IMR-90 (cell line): Measurements from ENCODE around the gene FBXL14. TPM values are rescaled to one million over a fixed set of nuclear protein-coding genes. Genes with fewer than 3 reads are reported as not detected.

ENCODE experiments used
- ATAC-seq: fragments of 200-7000 bp; cut with Tn5 transposase; 2 replicates; pipeline ENCODE4 v1.9.1; 2020; ENCODE audit warnings: low read depth, mild to moderate bottlenecking, moderate library complexity
- BruUV-seq: library from RNA; stranded (reverse); fragments of 400-500 nt; replicated peaks from 2 replicates; lab custom pipeline; 2021; lab: Mats Ljungman, UMichigan
- CTCF ChIA-PET: fragments of 300-600 bp; formaldehyde crosslinking; extraction: SDS; loops from one replicate; lab custom pipeline; 2021; ENCODE audit warnings: antibody characterized with exemption; lab: Yijun Ruan, JAX
- POLR2A ChIA-PET: fragments of 300-600 bp; sonication (Branson Sonifier 250); formaldehyde crosslinking; loops from one replicate; lab custom pipeline; 2022; ENCODE audit warnings: antibody characterized with exemption; ENCODE audit not compliant: unreplicated experiment; lab: Charles Lee
- DNase-seq: peaks from one replicate; pipeline ENCODE4 v3.0.0; 2013
- H2AFZ ChIP-seq: replicated peaks from 2 replicates; pipeline ENCODE3; 2013; ENCODE audit warnings: low read length, mild to moderate bottlenecking; ENCODE audit not compliant: poor library complexity
- H2AK5ac ChIP-seq: 2 replicates; pipeline ENCODE4 v1.6.1; 2013; ENCODE audit warnings: low read depth, low read length, inconsistent platforms
- H2AK9ac ChIP-seq: replicated peaks from 2 replicates; pipeline ENCODE3; 2013; ENCODE audit warnings: mild to moderate bottlenecking, low read depth, low read length, moderate library complexity; ENCODE audit not compliant: poor library complexity
- H2BK120ac ChIP-seq: 2 replicates; pipeline ENCODE4 v1.6.1; 2013; ENCODE audit warnings: low read depth, low read length, inconsistent platforms
- H2BK15ac ChIP-seq: 3 replicates; pipeline ENCODE4 v1.6.1; 2013; ENCODE audit warnings: low read depth, low read length, inconsistent platforms
- H2BK20ac ChIP-seq: 2 replicates; pipeline ENCODE4 v1.6.1; 2013; ENCODE audit warnings: low read depth, mild to moderate bottlenecking, inconsistent platforms, low read length, moderate library complexity
- H2BK5ac ChIP-seq: 2 replicates; pipeline ENCODE4 v1.6.1; 2013; ENCODE audit warnings: mild to moderate bottlenecking, low read depth, low read length, inconsistent platforms; ENCODE audit not compliant: poor library complexity, severe bottlenecking
- H3K14ac ChIP-seq: replicated peaks from 2 replicates; pipeline ENCODE4 v1.6.1; 2013; ENCODE audit warnings: low read depth, low read length, inconsistent platforms
- H3K18ac ChIP-seq: 2 replicates; pipeline ENCODE4 v1.6.1; 2013; ENCODE audit warnings: low read depth, low read length, control low read depth
- H3K23ac ChIP-seq: 2 replicates; pipeline ENCODE4 v1.6.1; 2013; ENCODE audit warnings: low read depth, low read length, inconsistent platforms
- H3K27ac ChIP-seq: 2 replicates; pipeline ENCODE4 v1.5.1; 2013; ENCODE audit warnings: mild to moderate bottlenecking, control low read depth, low read length; ENCODE audit not compliant: insufficient read depth
- H3K27me3 ChIP-seq: 2 replicates; pipeline ENCODE4 v1.6.1; 2013; ENCODE audit warnings: low read length; ENCODE audit not compliant: control insufficient read depth, insufficient read depth
- H3K36me3 ChIP-seq: 2 replicates; pipeline ENCODE4 v1.6.1; 2013; ENCODE audit warnings: low read length, mixed read lengths; ENCODE audit not compliant: control insufficient read depth, insufficient read depth
- H3K4ac ChIP-seq: 2 replicates; pipeline ENCODE4 v1.6.1; 2013; ENCODE audit warnings: low read depth, low read length, inconsistent platforms
- H3K4me1 ChIP-seq: 2 replicates; pipeline ENCODE4 v1.6.1; 2013; ENCODE audit warnings: low read length, mixed read lengths; ENCODE audit not compliant: control insufficient read depth, insufficient read depth
- H3K4me2 ChIP-seq: 2 replicates; pipeline ENCODE4 v1.6.1; 2013; ENCODE audit warnings: low read depth, mild to moderate bottlenecking, control low read depth, low read length, moderate library complexity
- H3K4me3 ChIP-seq: 2 replicates; pipeline ENCODE4 v1.5.1; 2013; ENCODE audit warnings: low read depth, mild to moderate bottlenecking, control low read depth, low read length, moderate library complexity; ENCODE audit not compliant: insufficient read depth
- H3K56ac ChIP-seq: 2 replicates; pipeline ENCODE4 v1.6.1; 2013; ENCODE audit warnings: low read length, inconsistent platforms; ENCODE audit not compliant: insufficient read depth; ENCODE audit errors: extremely low read depth
- H3K79me1 ChIP-seq, 2 experiments: 2 replicates each; pipeline ENCODE4 v1.6.1; 2013; ENCODE audit warnings: low read length in 2 of 2, inconsistent platforms in 1 of 2, low read depth in 1 of 2
- H3K9ac ChIP-seq: 2 replicates; pipeline ENCODE4 v1.6.1; 2013; ENCODE audit warnings: low read depth, low read length, control low read depth
- H3K9me1 ChIP-seq: 2 replicates; pipeline ENCODE4 v1.6.1; 2013; ENCODE audit warnings: low read length, inconsistent platforms; ENCODE audit not compliant: insufficient read depth
- H3K9me3 ChIP-seq: 2 replicates; pipeline ENCODE4 v1.6.1; 2013; ENCODE audit warnings: low read length; ENCODE audit not compliant: control insufficient read depth, insufficient read depth
- H4K20me1 ChIP-seq: 2 replicates; pipeline ENCODE4 v1.6.1; 2013; ENCODE audit warnings: low read length, inconsistent platforms; ENCODE audit not compliant: insufficient read depth
- H4K5ac ChIP-seq: 2 replicates; pipeline ENCODE4 v1.6.1; 2013; ENCODE audit warnings: mild to moderate bottlenecking, low read depth, low read length, control low read depth
- H4K8ac ChIP-seq, 2 experiments: 2 replicates each; pipeline ENCODE4 v1.6.1; 2013; ENCODE audit warnings: low read depth in 2 of 2, low read length in 2 of 2, control low read depth in 1 of 2, inconsistent platforms in 1 of 2
- H4K91ac ChIP-seq: 2 replicates; pipeline ENCODE4 v1.6.1; 2013; ENCODE audit warnings: low read depth, low read length, inconsistent platforms; ENCODE audit not compliant: insufficient read depth
- CEBPB ChIP-seq: IDR thresholded peaks from 2 replicates; pipeline ENCODE4 v1.6.1; 2012; ENCODE audit warnings: low read depth, low read length, improper control_type of control experiment
- CHD1 ChIP-seq: IDR thresholded peaks from 2 replicates; pipeline ENCODE4 v1.6.1; 2012; ENCODE audit warnings: low read depth, low read length, improper control_type of control experiment
- CTCF ChIP-seq: conservative IDR thresholded peaks from 2 replicates; pipeline ENCODE4 v1.5.1; 2012; ENCODE audit warnings: mild to moderate bottlenecking, low read depth, low read length, improper control_type of control experiment
- FOS ChIP-seq: fragments of 150-350 bp; IDR thresholded peaks from 2 replicates; pipeline ENCODE4 v1.6.1; 2016; ENCODE audit warnings: low read depth, low read length
- MAFK ChIP-seq: IDR thresholded peaks from 2 replicates; pipeline ENCODE4 v1.6.1; 2012; ENCODE audit warnings: low read depth, low read length, improper control_type of control experiment
- RFX5 ChIP-seq: IDR thresholded peaks from 2 replicates; pipeline ENCODE4 v1.8.0; 2012; ENCODE audit warnings: low read depth, mild to moderate bottlenecking, low read length, moderate library complexity
- WGBS, 2 experiments: methylation state at CpG; one replicate each; pipeline versions ENCODE4 v1.1.5 to v1.1.7; 2013; ENCODE audit warnings: missing lambda C conversion rate in 2 of 2; ENCODE audit not compliant: insufficient read length in 1 of 2; ENCODE audit errors: extremely low coverage in 2 of 2; 5-methylcytosine and 5-hydroxymethylcytosine counted together
- dilution Hi-C: fragments of 300-500 bp; cut with HindIII; formaldehyde crosslinking; loops from one replicate; pipeline ENCODE4 v1.14.3; 2018; ENCODE audit warnings: low sequenced_read_pairs; ENCODE audit not compliant: unreplicated experiment
- in situ Hi-C: fragments of 300-500 bp; cut with MboI; formaldehyde crosslinking; loops from 3 replicates; pipeline ENCODE4 v1.14.3; 2019; ENCODE audit warnings: low sequenced_read_pairs, inconsistent platforms, mixed read lengths
- intact Hi-C: fragments of 100-400 bp; cut with micrococcal nuclease; formaldehyde crosslinking; loops from 2 replicates; pipeline ENCODE4 v1.10.0; 2022
- polyA plus RNA-seq, 3 experiments: library from polyadenylated mRNA; depleted of rRNA; stranded (reverse); fragments of >200 nt; gene quantifications; 2 replicates each; pipeline ENCODE4 v1.2.3, GENCODE V29; 2012; ENCODE audit warnings: low replicate concordance in 1 of 3
- total RNA-seq: library from RNA; depleted of rRNA; stranded (reverse); fragments of >200 nt; gene quantifications from 2 replicates; pipeline ENCODE4 v1.2.3, GENCODE V29; 2012
- TF ChIP-seq, protein P1 (sequence below): fragments of 150-350 bp; IDR thresholded peaks from 2 replicates; pipeline ENCODE4 v1.6.1; 2016; ENCODE audit warnings: low read depth, mild to moderate bottlenecking, low read length, moderate library complexity, borderline replicate concordance

FBXL14 gene
- total and polyA plus RNA-seq, 2 of the 4 experiments (the other 2 are of a cell fraction): 4.7 to 7.3 TPM

GRCh38 chr12:1579651-1580435, 14.5 kb downstream of the FBXL14 start:
- Histone ChIP-seq H3K4me1 (peaks cover 28% of the 10 kb centered on the region), H3K4me2 (no peak overlapping the region; the same call in 1 of the 2 replicates), H3K9me3 (no peaks in the 10 kb centered on the region), H3K9ac (no peak overlapping the region), H3K23ac (no peak overlapping the region), H3K18ac (peak overlapping the region; percentile 42; the same call in 1 of the 2 replicates), H3K4me3 (no peak overlapping the region), H3K9me1 (peaks cover 24% of the 10 kb centered on the region), H3K27me3 (no peaks in the 10 kb centered on the region), H4K5ac (peak overlapping the region; percentile 33; the same call in 1 of the 2 replicates), H4K91ac (peak overlapping the region; percentile 47), H2AFZ (no peak overlapping the region), H4K20me1 (peaks cover 21% of the 10 kb centered on the region; the same call in 1 of the 2 replicates), H4K8ac (peak overlapping the region in 1 of 2 experiments; percentile 73; a peak in 2 of 4 replicates), H2BK120ac (peak overlapping the region; percentile 68), H3K14ac (peak overlapping the region; percentile 36), H2BK20ac (peak overlapping the region; percentile 68), H2BK15ac (peak overlapping the region; percentile 53; the same call in 1 of the 3 replicates), H2AK9ac (no peak overlapping the region), H3K4ac (peak overlapping the region; percentile 84), H3K36me3 (peaks cover 2% of the 10 kb centered on the region; the same call in 1 of the 2 replicates), H3K79me1 (peaks cover 12 to 75% of the 10 kb centered on the region in 2 experiments), H2BK5ac (peak overlapping the region; percentile 62), H2AK5ac (peak overlapping the region; percentile 94), H3K56ac (no peak overlapping the region), H3K27ac (peak overlapping the region; percentile 43; the same call in 1 of the 2 replicates)
- in situ Hi-C loops (loop anchor here (10.0 to 25.0 kb wide), 2 partner anchors 668 to 1005 kb away; no protein-coding TSS in a partner anchor), dilution Hi-C loops (no loop called here), intact Hi-C loops (loop anchor here (5.0 to 10.0 kb wide), 4 partner anchors 48 to 828 kb away; partner anchors contain the start of genes ERC1 and WNK1)
- TF ChIP-seq, protein P1, sequence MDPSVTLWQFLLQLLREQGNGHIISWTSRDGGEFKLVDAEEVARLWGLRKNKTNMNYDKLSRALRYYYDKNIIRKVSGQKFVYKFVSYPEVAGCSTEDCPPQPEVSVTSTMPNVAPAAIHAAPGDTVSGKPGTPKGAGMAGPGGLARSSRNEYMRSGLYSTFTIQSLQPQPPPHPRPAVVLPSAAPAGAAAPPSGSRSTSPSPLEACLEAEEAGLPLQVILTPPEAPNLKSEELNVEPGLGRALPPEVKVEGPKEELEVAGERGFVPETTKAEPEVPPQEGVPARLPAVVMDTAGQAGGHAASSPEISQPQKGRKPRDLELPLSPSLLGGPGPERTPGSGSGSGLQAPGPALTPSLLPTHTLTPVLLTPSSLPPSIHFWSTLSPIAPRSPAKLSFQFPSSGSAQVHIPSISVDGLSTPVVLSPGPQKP: no peak
- TF ChIP-seq CTCF (no peak), CHD1 (no peak), MAFK (no peak), FOS (no peak), RFX5 (no peak), CEBPB (no peak)
- ChIA-PET POLR2A (interaction anchor here (0.7 kb wide), 1 partner anchor 52 kb away, joined by 3 read pairs; no protein-coding TSS in a partner anchor), CTCF (interaction anchor here (0.6 to 0.7 kb wide), 3 partner anchors 141 to 566 kb away, joined by 3 to 4 read pairs (median 4); no protein-coding TSS in a partner anchor)
- peak; percentile 78 for DNase-seq
- WGBS, 2 experiments: 92% methylated on average over 6 of the region's 11 CpGs; no CpG with 5 or more reads in 1 of the 2 experiments
- ATAC-seq: peak; percentile 51
- BruUV-seq: no TSS peak
